GM19193 (cell line): Measurements from ENCODE around the gene CAPN13.

Experiments used
- POLR2A ChIP-seq: IDR thresholded peaks from 4 replicates; pipeline ENCODE4 v1.6.1; 2011; ENCODE audit not compliant: insufficient read depth, insufficient read length; ENCODE audit errors: extremely low read depth

CAPN13 gene

GRCh38 chr2:30798536-30798991 lies 8.7 kb downstream of the CAPN13 start:
- TF ChIP-seq POLR2A = no peak

GRCh38 chr2:30797381-30798015 lies 9.7 kb downstream of the CAPN13 start:
- no peak for TF ChIP-seq POLR2A

GRCh38 chr2:30796699-30797098 lies 10.5 kb downstream of the CAPN13 start:
- no peak for TF ChIP-seq POLR2A

- TF ChIP-seq POLR2A = no peak
These were observed 14.7 kb downstream of the CAPN13 start for GRCh38 chr2:30792521-30792920.

GRCh38 chr2:30790879-30791278 lies 16.4 kb downstream of the CAPN13 start:
- TF ChIP-seq POLR2A = no peak

GRCh38 chr2:30789670-30790210 lies 17.5 kb downstream of the CAPN13 start:
- no peak for TF ChIP-seq POLR2A

- TF ChIP-seq POLR2A = no peak
These were observed 20.1 kb downstream of the CAPN13 start for GRCh38 chr2:30786923-30787685.

- no peak for TF ChIP-seq POLR2A
These were observed 22.6 kb downstream of the CAPN13 start for GRCh38 chr2:30784682-30785081.

- no peak for TF ChIP-seq POLR2A
These were observed 25.2 kb downstream of the CAPN13 start for GRCh38 chr2:30781961-30782533.

GRCh38 chr2:30781451-30781850 lies 25.8 kb downstream of the CAPN13 start:
- no peak for TF ChIP-seq POLR2A

- no peak for TF ChIP-seq POLR2A
These were observed 26.4 kb downstream of the CAPN13 start for GRCh38 chr2:30780776-30781330.

GRCh38 chr2:30778611-30779010 lies 28.6 kb downstream of the CAPN13 start:
- TF ChIP-seq POLR2A = no peak

GRCh38 chr2:30777661-30778505 lies 29.4 kb downstream of the CAPN13 start:
- TF ChIP-seq POLR2A = no peak

- TF ChIP-seq POLR2A = no peak
These were observed 30.2 kb downstream of the CAPN13 start for GRCh38 chr2:30776831-30777635.
